A673 (cell line): Measurements from ENCODE around the gene FNBP1. TPM values are rescaled to one million over a fixed set of nuclear protein-coding genes. Genes with fewer than 3 reads are reported as not detected.
"Not testable (repeated sequence)": the region's sequence is repeated elsewhere in the genome, so short reads cannot be mapped to it uniquely, and the experiment has no call there.

Experiments used
- BruUV-seq: library from RNA; stranded (reverse); fragments of 400-500 nt; replicated peaks from 2 replicates; lab custom pipeline; 2021; lab: Mats Ljungman, UMichigan
- CTCF ChIA-PET: fragments of 300-600 bp; sonication (Branson Sonifier 250); formaldehyde crosslinking; loops from one replicate; lab custom pipeline; 2022; ENCODE audit warnings: antibody characterized with exemption; lab: Charles Lee
- POLR2A ChIA-PET: fragments of 300-600 bp; sonication (Branson Sonifier 250); formaldehyde crosslinking; loops from one replicate; lab custom pipeline; 2022; ENCODE audit warnings: antibody characterized with exemption; ENCODE audit not compliant: low non-redundant PET; lab: Charles Lee
- DNase-seq: peaks from one replicate; pipeline ENCODE4 v3.0.0-alpha.2; 2015; ENCODE audit warnings: low spot score
- H3K27ac ChIP-seq: fragments of 200-600 bp; sonication (generic); 2 replicates; pipeline ENCODE4 v1.5.1; 2016; ENCODE audit warnings: mixed run types, low read depth, mild to moderate bottlenecking, mixed read lengths, antibody characterized with exemption, low read length; ENCODE audit not compliant: poor library complexity, severe bottlenecking
- H3K27me3 ChIP-seq: fragments of 200-600 bp; sonication (generic); replicated peaks from 2 replicates; pipeline ENCODE4 v1.6.1; 2017; ENCODE audit warnings: mixed run types, low read depth, mild to moderate bottlenecking, mixed read lengths, antibody characterized with exemption, low read length; ENCODE audit not compliant: insufficient read depth, poor library complexity
- H3K36me3 ChIP-seq: fragments of 200-600 bp; sonication (generic); 2 replicates; pipeline ENCODE4 v1.6.1; 2016; ENCODE audit warnings: mixed run types, mild to moderate bottlenecking, mixed read lengths, antibody characterized with exemption, low read length; ENCODE audit not compliant: insufficient read depth, poor library complexity, severe bottlenecking
- H3K4me1 ChIP-seq: fragments of 200-600 bp; sonication (generic); 2 replicates; pipeline ENCODE4 v1.6.1; 2017; ENCODE audit warnings: mixed run types, mild to moderate bottlenecking, mixed read lengths, antibody characterized with exemption, low read length; ENCODE audit not compliant: insufficient read depth, poor library complexity, severe bottlenecking
- H3K4me3 ChIP-seq: fragments of 200-600 bp; sonication (generic); 2 replicates; pipeline ENCODE4 v1.5.1; 2016; ENCODE audit warnings: low read depth, mixed run types, mild to moderate bottlenecking, mixed read lengths, low read length; ENCODE audit not compliant: poor library complexity, severe bottlenecking
- H3K9me3 ChIP-seq: fragments of 200-600 bp; sonication (generic); 2 replicates; pipeline ENCODE4 v1.6.1; 2016; ENCODE audit warnings: mixed run types, low read depth, mild to moderate bottlenecking, mixed read lengths, antibody characterized with exemption, low read length; ENCODE audit not compliant: poor library complexity, severe bottlenecking
- EZH2 ChIP-seq: fragments of 200-600 bp; sonication (generic); IDR thresholded peaks from 2 replicates; pipeline ENCODE4 v1.6.1; 2017; ENCODE audit warnings: borderline replicate concordance, low read depth, mild to moderate bottlenecking, mixed read lengths, antibody characterized with exemption, low read length; ENCODE audit not compliant: poor library complexity, severe bottlenecking
- intact Hi-C: fragments of 100-400 bp; cut with micrococcal nuclease; formaldehyde crosslinking; loops from one replicate; pipeline ENCODE4 v1.10.0; 2022; ENCODE audit not compliant: unreplicated experiment
- total RNA-seq: library from RNA; stranded (reverse); gene quantifications from 2 replicates; pipeline ENCODE4 v1.2.3, GENCODE V29; 2021
- TF ChIP-seq, protein P1 (sequence below): fragments of 300-800, 200-600 bp; sonication (generic); conservative IDR thresholded peaks from 2 replicates; pipeline ENCODE4 v1.5.1; 2017; ENCODE audit warnings: low read depth, mild to moderate bottlenecking, antibody characterized with exemption, low read length, moderate library complexity, mixed read lengths

The FNBP1 gene
- total RNA-seq, 1 experiment from 2014 or later, result 200 TPM

DNA sequence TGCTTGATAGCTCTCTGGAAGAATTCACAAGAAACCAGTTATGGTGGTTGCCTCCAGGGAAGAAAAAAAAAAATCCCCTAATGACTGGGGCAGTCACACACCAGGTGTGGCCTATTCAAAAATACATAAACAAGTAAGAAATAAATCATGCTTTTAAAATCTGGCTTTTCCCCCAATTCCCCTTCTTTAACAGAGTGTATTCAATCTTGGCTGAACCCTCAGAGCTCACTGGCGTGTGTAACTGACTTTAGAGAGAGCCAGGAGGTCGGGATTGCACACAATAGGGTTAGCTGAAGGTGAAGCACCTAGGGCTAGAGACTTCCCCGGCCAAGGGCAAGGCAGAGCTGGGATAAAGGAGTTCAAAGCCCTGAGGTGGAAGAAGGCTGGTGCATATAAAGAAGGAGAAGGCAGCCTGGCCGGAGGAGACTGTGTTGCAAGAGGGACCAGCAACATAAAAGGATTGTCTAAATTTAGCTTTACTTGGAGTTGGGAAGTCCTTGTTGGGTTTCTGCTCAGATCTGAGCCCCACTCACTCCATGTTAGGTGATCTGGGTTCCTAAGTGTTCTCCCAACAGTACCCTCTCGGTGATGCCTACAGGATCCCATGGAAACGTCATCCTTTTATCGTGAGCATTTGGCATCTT, 19.7 kb downstream of the FNBP1 start:
- TF ChIP-seq, protein P1, sequence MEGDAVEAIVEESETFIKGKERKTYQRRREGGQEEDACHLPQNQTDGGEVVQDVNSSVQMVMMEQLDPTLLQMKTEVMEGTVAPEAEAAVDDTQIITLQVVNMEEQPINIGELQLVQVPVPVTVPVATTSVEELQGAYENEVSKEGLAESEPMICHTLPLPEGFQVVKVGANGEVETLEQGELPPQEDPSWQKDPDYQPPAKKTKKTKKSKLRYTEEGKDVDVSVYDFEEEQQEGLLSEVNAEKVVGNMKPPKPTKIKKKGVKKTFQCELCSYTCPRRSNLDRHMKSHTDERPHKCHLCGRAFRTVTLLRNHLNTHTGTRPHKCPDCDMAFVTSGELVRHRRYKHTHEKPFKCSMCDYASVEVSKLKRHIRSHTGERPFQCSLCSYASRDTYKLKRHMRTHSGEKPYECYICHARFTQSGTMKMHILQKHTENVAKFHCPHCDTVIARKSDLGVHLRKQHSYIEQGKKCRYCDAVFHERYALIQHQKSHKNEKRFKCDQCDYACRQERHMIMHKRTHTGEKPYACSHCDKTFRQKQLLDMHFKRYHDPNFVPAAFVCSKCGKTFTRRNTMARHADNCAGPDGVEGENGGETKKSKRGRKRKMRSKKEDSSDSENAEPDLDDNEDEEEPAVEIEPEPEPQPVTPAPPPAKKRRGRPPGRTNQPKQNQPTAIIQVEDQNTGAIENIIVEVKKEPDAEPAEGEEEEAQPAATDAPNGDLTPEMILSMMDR, result no peak
- Histone ChIP-seq H3K4me1 (peaks cover 23% of the 10 kb centered on the region), H3K36me3 (peaks cover 13% of the 10 kb centered on the region), H3K27me3 (no peaks in the 10 kb centered on the region), H3K4me3 (no peak overlapping the region), H3K27ac (no peak overlapping the region), H3K9me3 (peaks cover 2% of the 10 kb centered on the region)
- intact Hi-C loops, result no loop called here
- DNase-seq, result no peak
- ChIA-PET POLR2A (no interaction called here), CTCF (no interaction called here)
- BruUV-seq, result no TSS peak

DNA sequence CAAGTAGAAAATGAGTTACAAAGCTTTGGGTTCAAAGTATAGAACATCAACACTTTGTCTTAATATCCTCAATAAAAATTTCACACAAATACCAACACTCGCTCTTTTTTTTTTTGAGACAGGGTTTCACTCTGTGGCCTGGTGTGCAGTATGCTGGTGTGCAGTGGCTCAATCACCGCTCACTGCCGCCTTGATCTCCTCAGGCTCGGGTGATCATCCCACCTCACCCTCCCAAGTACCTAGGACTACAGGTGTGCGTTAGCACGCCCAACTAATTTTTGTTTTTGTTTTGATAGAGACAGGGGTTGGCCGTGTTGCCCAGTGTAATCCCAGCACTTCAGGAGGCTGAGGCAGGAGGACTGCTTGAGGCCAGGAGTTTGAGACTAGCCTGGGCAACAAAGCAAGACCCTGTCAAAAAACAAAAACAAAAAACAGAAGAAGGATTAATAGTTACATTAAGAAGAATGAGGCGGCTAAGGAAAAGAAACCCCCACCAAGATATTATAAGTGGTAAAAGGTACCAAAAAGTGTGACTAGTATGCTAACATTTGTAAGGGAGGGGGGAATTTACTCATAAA, 20.3 kb downstream of the FNBP1 start:
- CTCF ChIA-PET, result no interaction called here
- POLR2A ChIA-PET, result no interaction called here
- Histone ChIP-seq H3K36me3 (peaks cover 9% of the 10 kb centered on the region), H3K9me3 (no peaks in the 10 kb centered on the region), H3K4me3 (no peak overlapping the region), H3K4me1 (peaks cover 18% of the 10 kb centered on the region), H3K27ac (no peak overlapping the region), H3K27me3 (no peaks in the 10 kb centered on the region)
- BruUV-seq, result no TSS peak
- intact Hi-C loops, result no loop called here
- TF ChIP-seq, protein P1, result no peak
- TF ChIP-seq EZH2, result no peak
- no peak for DNase-seq

DNA sequence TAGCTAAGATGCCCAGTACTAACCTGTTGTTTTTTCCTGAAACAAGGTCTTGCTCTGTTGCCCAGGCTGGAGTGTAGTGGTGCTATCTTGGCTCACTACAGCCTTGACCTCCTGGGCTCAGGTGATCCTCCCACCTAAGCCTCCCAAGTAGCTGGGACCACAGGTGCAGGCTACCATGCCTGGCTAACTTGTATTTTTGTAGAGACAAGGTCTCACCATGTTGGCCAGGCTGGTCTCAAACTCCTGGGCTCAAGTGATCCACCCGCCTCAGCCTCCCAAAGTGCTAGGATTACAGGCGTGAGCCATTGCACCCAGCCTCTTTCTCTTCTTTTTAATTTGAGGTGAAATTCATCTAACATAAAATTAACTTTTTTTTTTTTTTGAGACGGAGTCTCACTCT, 21.1 kb downstream of the FNBP1 start:
- CTCF ChIA-PET, intact Hi-C loops, H3K9me3 ChIP-seq, H3K27me3 ChIP-seq, BruUV-seq, POLR2A ChIA-PET, DNase-seq, H3K4me3 ChIP-seq, H3K27ac ChIP-seq, H3K36me3 ChIP-seq: not testable (repeated sequence)
- peaks cover 12% of the 10 kb centered on the region for H3K4me1 ChIP-seq

DNA sequence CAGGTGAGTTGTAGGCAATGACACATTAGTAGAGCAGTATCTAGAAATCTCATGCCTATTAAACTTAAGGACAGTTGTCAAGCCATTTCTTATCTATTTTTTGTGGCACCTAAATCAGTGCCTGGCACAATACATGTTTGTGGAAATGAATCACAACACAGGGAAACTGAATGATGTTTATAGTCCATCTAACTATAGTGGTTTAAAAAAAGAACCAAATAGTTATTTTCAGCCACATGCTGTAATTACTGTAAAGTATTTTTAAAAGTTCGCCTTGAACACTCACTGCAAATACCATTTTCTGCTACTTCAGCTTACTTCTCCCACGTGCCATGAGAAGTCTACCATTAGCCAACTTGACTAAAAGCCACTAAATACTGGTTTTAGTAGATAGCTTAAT, 21.9 kb downstream of the FNBP1 start:
- TF ChIP-seq, protein P1, result no peak
- no peak for TF ChIP-seq EZH2
- ChIA-PET POLR2A (no interaction called here), CTCF (no interaction called here)
- no peak for DNase-seq
- no TSS peak for BruUV-seq
- H3K27me3 ChIP-seq, result no peaks in the 10 kb centered on the region
- no peak overlapping the region for H3K4me3 ChIP-seq
- intact Hi-C loops, result no loop called here
- H3K36me3 ChIP-seq, result peaks cover 5% of the 10 kb centered on the region
- peaks cover 8% of the 10 kb centered on the region for H3K4me1 ChIP-seq
- no peak overlapping the region for H3K27ac ChIP-seq
- peaks cover 3% of the 10 kb centered on the region for H3K9me3 ChIP-seq
